Left ventricle myocardium inferior (tissue), 1 donor: ENCODE results near the gene FAXDC2. TPM values are rescaled to one million over a fixed set of nuclear protein-coding genes. Genes with fewer than 3 reads are reported as not detected.

Experiments used
- DNase-seq: peaks from one replicate; pipeline ENCODE4 v3.0.0-alpha.2; 2020
- H3K27ac ChIP-seq: fragments of 200-600 bp; replicated peaks from 2 replicates; pipeline ENCODE4 v1.8.0; 2021
- H3K27me3 ChIP-seq: fragments of 200-600 bp; 2 replicates; pipeline ENCODE4 v1.8.0; 2021; ENCODE audit warnings: low read depth
- H3K36me3 ChIP-seq: fragments of 200-600 bp; 2 replicates; pipeline ENCODE4 v1.8.0; 2021
- H3K4me1 ChIP-seq: fragments of 200-600 bp; 2 replicates; pipeline ENCODE4 v1.8.0; 2021
- H3K4me3 ChIP-seq: fragments of 200-600 bp; 2 replicates; pipeline ENCODE4 v1.8.0; 2021; ENCODE audit warnings: mild to moderate bottlenecking, moderate library complexity
- H3K9me3 ChIP-seq: fragments of 200-600 bp; replicated peaks from 2 replicates; pipeline ENCODE4 v1.8.0; 2021
- CTCF ChIP-seq: fragments of 200-600 bp; IDR thresholded peaks from 2 replicates; pipeline ENCODE4 v1.8.0; 2021; ENCODE audit warnings: antibody characterized with exemption, mild to moderate bottlenecking, borderline replicate concordance
- intact Hi-C: fragments of 100-400 bp; cut with micrococcal nuclease; formaldehyde crosslinking; loops from one replicate; pipeline ENCODE4 v1.11.0; 2022
- microRNA-seq: library from miRNA; unstranded; fragments of <30 nt; microRNA quantifications from one replicate; pipeline ENCODE4 v1.2.0, GENCODE V29; 2020
- total RNA-seq: library from RNA; stranded (reverse); fragmentation: NEBNext Ultra II Directional; extraction: Animal tissue kit (Norgen Biotek cat#: 25700); gene quantifications from one replicate; pipeline ENCODE4 v1.2.1, GENCODE V29; 2021
- donor health status: DM: no; HTN: yes; CAD: no; lungs with severe emphysema.

Gene FAXDC2
- total RNA-seq, 1 donor from 2014 or later = 23.5 TPM

DNA sequence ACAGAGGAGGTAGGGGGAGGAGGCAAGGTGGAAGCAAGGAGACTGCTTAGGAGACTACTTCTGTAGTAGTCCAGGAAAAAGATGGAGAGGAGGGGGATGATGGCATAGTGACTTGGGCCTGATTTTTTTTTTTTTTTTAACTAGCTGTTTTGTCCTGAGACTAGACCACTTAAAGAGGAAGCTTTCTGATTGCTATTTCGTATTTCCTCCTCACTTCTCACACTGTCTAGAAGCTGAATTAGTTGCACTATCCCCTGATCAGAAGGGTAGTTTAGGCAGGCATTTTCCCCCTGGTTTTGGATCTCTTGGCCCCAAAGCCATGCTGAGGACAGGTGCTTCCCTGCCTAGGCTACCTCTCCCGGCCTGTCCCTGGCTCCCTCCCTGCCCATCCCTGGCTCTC is 80.3 kb downstream of the FAXDC2 start:
- Histone ChIP-seq H3K36me3 (no peaks in the 10 kb centered on the region), H3K9me3 (no peaks in the 10 kb centered on the region), H3K4me3 (no peak overlapping the region), H3K27me3 (no peaks in the 10 kb centered on the region), H3K4me1 (peaks cover 100% of the 10 kb centered on the region), H3K27ac (peak overlapping the region; percentile 67)
- no peak for TF ChIP-seq CTCF
- no peak for DNase-seq
- intact Hi-C loops = no loop called here

Small RNA genes lying within 50 kb of the gene (microRNA-seq; reads per million reads assigned to microRNA genes)
- not detected for gene MIR378H

Other genes starting within 250 kb of the FAXDC2 start
- 148 TPM for gene LARP1, start 95.2 kb downstream of the FAXDC2 start, total RNA-seq
- 23.3 TPM for gene CNOT8, start 8.0 kb upstream of the FAXDC2 start, total RNA-seq
- gene GEMIN5, start 87.6 kb upstream of the FAXDC2 start, total RNA-seq = 14.0 TPM
- gene MRPL22, start 90.5 kb upstream of the FAXDC2 start, total RNA-seq = 78.4 TPM
- not detected for gene KIF4B, start 163.2 kb upstream of the FAXDC2 start, total RNA-seq